ENCODE results near the gene ADAMTSL1.

The ADAMTSL1 gene

GRCh38 chr9:18588002-18588401 lies 114.0 kb downstream of the ADAMTSL1 start:
- Histone ChIP-seq H3K4me3 (replicated peaks; ENCODE audit: insufficient read depth, low read length) (no peak overlapping the region), H3K27ac (replicated peaks) (no peak overlapping the region), H3K27me3 (ENCODE audit: insufficient read depth, poor library complexity, severe bottlenecking) (no peaks in the 10 kb centered on the region)
- TF ChIP-seq REST (IDR thresholded peaks at IDR 0.05; ENCODE audit: insufficient replicate concordance, low read depth) (no peak), POLR2AphosphoS5 (IDR thresholded peaks at IDR 0.05; ENCODE audit: low read depth) (no peak), GABPA (IDR thresholded peaks at IDR 0.05; ENCODE audit: low read depth) (no peak), SPI1 (IDR thresholded peaks at IDR 0.05; ENCODE audit: borderline replicate concordance, low read depth) (no peak), CTCF (IDR thresholded peaks at IDR 0.05; ENCODE audit: insufficient read depth, low read length) (no peak)
- no peak for DNase-seq (ENCODE audit: low read depth in 1 of 2, low spot score in 1 of 2)

GRCh38 chr9:18591261-18591660 lies 117.3 kb downstream of the ADAMTSL1 start:
- Histone ChIP-seq H3K27me3 (ENCODE audit: insufficient read depth, poor library complexity, severe bottlenecking) (no peaks in the 10 kb centered on the region), H3K4me3 (replicated peaks; ENCODE audit: insufficient read depth, low read length) (no peak overlapping the region), H3K27ac (replicated peaks) (no peak overlapping the region)
- TF ChIP-seq GABPA (IDR thresholded peaks at IDR 0.05; ENCODE audit: low read depth) (no peak), CTCF (IDR thresholded peaks at IDR 0.05; ENCODE audit: insufficient read depth, low read length) (no peak), SPI1 (IDR thresholded peaks at IDR 0.05; ENCODE audit: borderline replicate concordance, low read depth) (no peak), REST (IDR thresholded peaks at IDR 0.05; ENCODE audit: insufficient replicate concordance, low read depth) (no peak), POLR2AphosphoS5 (IDR thresholded peaks at IDR 0.05; ENCODE audit: low read depth) (no peak)
- no peak for DNase-seq (ENCODE audit: low read depth in 1 of 2, low spot score in 1 of 2)

GRCh38 chr9:18594837-18595236 lies 120.9 kb downstream of the ADAMTSL1 start:
- no peak for TF ChIP-seq POLR2AphosphoS5 (IDR thresholded peaks at IDR 0.05; ENCODE audit: low read depth)
- no peak for TF ChIP-seq GABPA (IDR thresholded peaks at IDR 0.05; ENCODE audit: low read depth)
- TF ChIP-seq SPI1 (IDR thresholded peaks at IDR 0.05; ENCODE audit: borderline replicate concordance, low read depth): no peak
- no peak for TF ChIP-seq REST (IDR thresholded peaks at IDR 0.05; ENCODE audit: insufficient replicate concordance, low read depth)
- TF ChIP-seq CTCF (IDR thresholded peaks at IDR 0.05; ENCODE audit: insufficient read depth, low read length): no peak
- Histone ChIP-seq H3K27me3 (ENCODE audit: insufficient read depth, poor library complexity, severe bottlenecking) (no peaks in the 10 kb centered on the region), H3K27ac (replicated peaks) (no peak overlapping the region), H3K4me3 (replicated peaks; ENCODE audit: insufficient read depth, low read length) (no peak overlapping the region)
- DNase-seq (ENCODE audit: low read depth in 1 of 2, low spot score in 1 of 2): no peak

Data from HL-60 (cell line).